22Rv1 (cell line): ENCODE measurements around the gene BRD4.

Experiments
- H3K27ac ChIP-seq: fragments of 450-650 bp; 2 replicates; pipeline ENCODE4 v1.5.1; 2017
- CTCF ChIP-seq: fragments of 450-650 bp; IDR thresholded peaks from 2 replicates; pipeline ENCODE4 v1.5.1; 2017; ENCODE audit warnings: mild to moderate bottlenecking
- ZFX ChIP-seq: fragments of 450-650 bp; IDR thresholded peaks from 2 replicates; pipeline ENCODE4 v1.6.1; 2017; ENCODE audit warnings: antibody characterized with exemption, borderline replicate concordance

BRD4 gene

GRCh38 chr19:15303105-15303780 is 29.1 kb downstream of the BRD4 start:
- TF ChIP-seq ZFX (no peak), CTCF (no peak)
- peak overlapping the region; percentile 77 for H3K27ac ChIP-seq

GRCh38 chr19:15300533-15301197 is 31.7 kb downstream of the BRD4 start:
- TF ChIP-seq ZFX: no peak
- TF ChIP-seq CTCF: no peak
- 0 out of 2 replicates have a peak overlapping the region, but pooled peaks have one; percentile 20 for H3K27ac ChIP-seq

GRCh38 chr19:15299568-15300409 is 32.5 kb downstream of the BRD4 start:
- TF ChIP-seq CTCF (no peak), ZFX (no peak)
- peak overlapping the region; percentile 20; the same call in 1 of the 2 replicates for H3K27ac ChIP-seq

GRCh38 chr19:15298847-15299567 is 33.3 kb downstream of the BRD4 start:
- TF ChIP-seq CTCF (no peak), ZFX (no peak)
- H3K27ac ChIP-seq: peak overlapping the region; percentile 58; the same call in 1 of the 2 replicates

GRCh38 chr19:15297416-15298224 is 34.7 kb downstream of the BRD4 start:
- TF ChIP-seq CTCF (peak; percentile 23; the same call in 1 of the 2 replicates), ZFX (no peak)
- peak overlapping the region; percentile 58 for H3K27ac ChIP-seq

- peak overlapping the region; percentile 58 for H3K27ac ChIP-seq
- TF ChIP-seq CTCF (no peak), ZFX (no peak)
Observed at GRCh38 chr19:15296841-15297415, 35.4 kb downstream of the BRD4 start.
